Adrenal gland (tissue), 5 donors: Measurements from ENCODE around the gene IQGAP2.

ENCODE experiments used
- CTCF ChIP-seq, 6 experiments: fragments of 450-650 bp in 4 of 6; fragments of 200-600 bp in 2 of 6; sonication (generic) in 1 of 6; IDR thresholded peaks; 1 replicate in 5 of 6; 2 replicates in 1 of 6; pipeline versions ENCODE4 v1.5.1 to v1.8.0; 2016 to 2021; ENCODE audit warnings: antibody characterized with exemption in 6 of 6, mild to moderate bottlenecking in 2 of 6, moderate library complexity in 1 of 6
- POLR2A ChIP-seq, 2 donors: fragments of 450-650 bp; IDR thresholded peaks; one replicate each; pipeline ENCODE4 v1.6.1; 2017; ENCODE audit warnings: antibody characterized with exemption in 2 of 2, mild to moderate bottlenecking in 2 of 2, moderate library complexity in 1 of 2
- donor health status: DM: no; HTN: no; CAD: no.

- TF ChIP-seq CTCF (IDR thresholded peaks at IDR 0.05) (no peak), POLR2A (IDR thresholded peaks at IDR 0.05) (no peak)
Measured at GRCh38 chr5:76688212-76688611, 285.1 kb downstream of the IQGAP2 start.
